Measurements from ENCODE around the gene RTF2. TPM values are rescaled to one million over a fixed set of nuclear protein-coding genes. Genes with fewer than 3 reads are reported as not detected.

The RTF2 gene
- total and polyA plus RNA-seq, 10 donors, result 50.3 to 89.3 (median 76.3) TPM

DNA sequence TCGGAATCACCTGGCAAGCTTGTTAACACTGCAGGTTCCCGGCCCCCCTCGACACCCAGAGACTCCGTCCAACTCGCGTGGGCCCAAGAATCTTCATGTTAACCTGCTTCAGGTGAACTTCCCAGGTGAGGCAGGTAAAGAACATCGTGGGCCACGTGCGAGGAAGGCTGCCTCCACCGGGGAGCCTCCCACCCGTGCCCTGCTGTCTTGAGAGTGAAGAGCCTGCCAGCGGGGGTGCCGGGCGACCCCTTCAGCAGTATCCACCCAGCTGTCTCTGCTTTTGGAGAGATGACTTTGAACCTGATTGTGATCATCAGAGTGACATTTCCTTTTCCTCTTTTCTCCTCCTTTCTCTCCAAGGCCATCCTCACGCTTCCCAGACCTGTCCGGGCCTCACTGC is 22.9 kb upstream of the RTF2 start:
- H3K36me3 ChIP-seq, result peaks cover 0 to 23% (median 1%) of the 10 kb centered on the region in 6 donors
- H3K27me3 ChIP-seq (replicated peaks in 1 of 7), result no peaks in the 10 kb centered on the region
- DNase-seq, result no peak
- no peaks in the 10 kb centered on the region for H3K9me3 ChIP-seq
- H3K27ac ChIP-seq, result no peak overlapping the region
- intact Hi-C loops (cut with DNase I; ENCODE audit: low total_unique reads), result no loop called here
- no peak overlapping the region for H3K4me3 ChIP-seq
- H3K4me1 ChIP-seq, result peaks cover 7 to 36% (median 21%) of the 10 kb centered on the region in 6 donors
- 83 to 94% (median 90%) methylated on average over 16 of the region's 16 CpGs for WGBS, 5 donors
- TF ChIP-seq POLR2A (IDR thresholded peaks at IDR 0.05) (no peak), POLR2AphosphoS5 (IDR thresholded peaks at IDR 0.05) (no peak)
- TF ChIP-seq, protein P1, sequence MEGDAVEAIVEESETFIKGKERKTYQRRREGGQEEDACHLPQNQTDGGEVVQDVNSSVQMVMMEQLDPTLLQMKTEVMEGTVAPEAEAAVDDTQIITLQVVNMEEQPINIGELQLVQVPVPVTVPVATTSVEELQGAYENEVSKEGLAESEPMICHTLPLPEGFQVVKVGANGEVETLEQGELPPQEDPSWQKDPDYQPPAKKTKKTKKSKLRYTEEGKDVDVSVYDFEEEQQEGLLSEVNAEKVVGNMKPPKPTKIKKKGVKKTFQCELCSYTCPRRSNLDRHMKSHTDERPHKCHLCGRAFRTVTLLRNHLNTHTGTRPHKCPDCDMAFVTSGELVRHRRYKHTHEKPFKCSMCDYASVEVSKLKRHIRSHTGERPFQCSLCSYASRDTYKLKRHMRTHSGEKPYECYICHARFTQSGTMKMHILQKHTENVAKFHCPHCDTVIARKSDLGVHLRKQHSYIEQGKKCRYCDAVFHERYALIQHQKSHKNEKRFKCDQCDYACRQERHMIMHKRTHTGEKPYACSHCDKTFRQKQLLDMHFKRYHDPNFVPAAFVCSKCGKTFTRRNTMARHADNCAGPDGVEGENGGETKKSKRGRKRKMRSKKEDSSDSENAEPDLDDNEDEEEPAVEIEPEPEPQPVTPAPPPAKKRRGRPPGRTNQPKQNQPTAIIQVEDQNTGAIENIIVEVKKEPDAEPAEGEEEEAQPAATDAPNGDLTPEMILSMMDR (IDR thresholded peaks at IDR 0.05 in 8 of 11, conservative IDR thresholded peaks at IDR 0.05 in 3 of 11), result no peak

DNA sequence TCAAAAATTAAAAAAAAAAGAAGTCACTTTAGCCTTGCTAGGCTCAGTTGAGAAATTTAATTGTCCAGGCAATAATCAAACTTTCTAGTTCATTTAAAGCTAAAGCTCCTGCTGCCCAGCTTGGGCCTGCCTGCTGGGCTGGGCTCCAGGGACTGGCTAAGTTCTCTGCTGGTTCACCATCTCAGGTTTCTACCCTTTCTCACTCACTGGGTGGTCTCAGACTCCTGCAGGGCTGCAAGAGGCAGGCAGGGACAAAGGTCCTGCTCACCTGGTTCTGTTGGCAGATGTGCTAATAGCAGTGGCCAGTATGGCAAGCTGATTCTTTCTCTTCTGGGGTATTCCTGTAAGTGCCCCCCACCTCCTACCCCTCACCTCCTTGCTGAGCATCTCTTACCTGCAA is 21.2 kb upstream of the RTF2 start:
- DNase-seq, result no peak
- Histone ChIP-seq H3K36me3 (peaks cover 0 to 40% (median 1%) of the 10 kb centered on the region in 6 donors), H3K4me3 (no peak overlapping the region), H3K9me3 (no peaks in the 10 kb centered on the region), H3K27ac (no peak overlapping the region), H3K4me1 (peaks cover under 1 to 19% (median 10%) of the 10 kb centered on the region in 6 donors), H3K27me3 (replicated peaks in 1 of 7) (no peaks in the 10 kb centered on the region)
- TF ChIP-seq POLR2AphosphoS5 (IDR thresholded peaks at IDR 0.05) (no peak), POLR2A (IDR thresholded peaks at IDR 0.05) (no peak)
- TF ChIP-seq, protein P1 (IDR thresholded peaks at IDR 0.05 in 8 of 11, conservative IDR thresholded peaks at IDR 0.05 in 3 of 11), result no peak
- intact Hi-C loops (cut with DNase I; ENCODE audit: low total_unique reads), result no loop called here

DNA sequence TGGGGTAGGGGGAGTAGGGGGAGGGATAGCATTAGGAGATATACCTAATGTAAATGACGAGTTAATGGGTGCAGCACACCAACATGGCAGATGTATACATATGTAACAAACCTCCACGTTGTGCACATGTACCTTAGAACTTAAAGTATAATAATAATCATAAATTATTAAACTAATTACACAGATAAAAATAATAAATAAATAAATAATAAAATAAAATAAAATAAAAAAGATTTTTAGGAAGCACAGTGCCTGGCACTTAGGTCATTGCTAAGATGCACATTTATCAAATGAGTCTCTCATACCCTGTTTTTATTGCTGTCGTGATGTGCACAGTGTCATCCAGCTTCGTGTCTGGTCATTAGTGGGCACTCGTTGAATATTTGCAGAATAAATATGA is 19.0 kb upstream of the RTF2 start:
- Histone ChIP-seq H3K9me3 (no peaks in the 10 kb centered on the region), H3K27ac (no peak overlapping the region), H3K27me3 (replicated peaks in 1 of 7) (no peaks in the 10 kb centered on the region), H3K4me1 (peaks cover 0 to 15% (median 2%) of the 10 kb centered on the region in 6 donors), H3K36me3 (peaks cover 0 to 49% (median 1%) of the 10 kb centered on the region in 6 donors), H3K4me3 (no peak overlapping the region)
- WGBS, 5 donors, result 87 to 96% (median 93%) methylated on average over 5 of the region's 5 CpGs
- intact Hi-C loops (cut with DNase I; ENCODE audit: low total_unique reads), result no loop called here
- no peak for DNase-seq
- TF ChIP-seq POLR2A (IDR thresholded peaks at IDR 0.05) (no peak), POLR2AphosphoS5 (IDR thresholded peaks at IDR 0.05) (no peak)
- TF ChIP-seq, protein P1 (IDR thresholded peaks at IDR 0.05 in 8 of 11, conservative IDR thresholded peaks at IDR 0.05 in 3 of 11), result no peak

DNA sequence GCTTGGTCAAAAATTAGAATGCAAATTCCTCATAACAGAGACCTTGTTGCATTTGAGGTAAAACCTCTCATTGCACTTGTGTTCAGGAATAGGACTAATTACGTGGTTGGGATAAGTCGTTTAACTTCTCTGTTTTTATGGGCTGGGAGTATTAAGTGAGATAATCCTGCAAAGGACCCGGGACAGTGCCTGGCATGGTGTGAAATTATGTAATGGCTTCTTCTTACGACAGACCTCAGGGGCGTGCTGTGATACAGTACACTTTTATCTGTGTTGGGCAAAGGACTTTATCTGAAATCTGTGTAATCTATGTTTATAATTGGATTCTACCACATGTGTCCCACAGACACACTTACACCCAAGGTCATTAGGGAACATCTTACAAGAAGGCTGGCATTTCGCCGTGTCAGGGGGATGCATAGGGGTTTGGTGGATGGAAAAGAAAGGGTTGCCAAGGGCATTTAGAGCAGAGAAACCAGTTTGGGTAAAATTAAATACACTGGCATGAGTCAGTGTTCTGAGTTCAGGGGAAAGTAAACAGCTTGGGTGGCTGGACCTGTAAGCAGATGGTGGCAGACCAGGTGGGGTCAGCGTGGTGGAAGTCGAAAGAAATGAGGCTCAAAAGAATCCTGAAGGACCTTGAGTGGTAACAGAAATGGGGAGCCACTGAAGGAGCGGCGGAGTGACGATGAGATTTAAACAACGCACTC is 17.2 kb upstream of the RTF2 start:
- H3K36me3 ChIP-seq, result peaks cover 0 to 43% (median 1%) of the 10 kb centered on the region in 6 donors
- H3K27ac ChIP-seq, result no peak overlapping the region
- H3K9me3 ChIP-seq, result no peaks in the 10 kb centered on the region
- intact Hi-C loops (cut with DNase I; ENCODE audit: low total_unique reads), result no loop called here
- H3K27me3 ChIP-seq (replicated peaks in 1 of 7), result no peaks in the 10 kb centered on the region
- WGBS, 5 donors, result 75 to 91% (median 85%) methylated on average over 13 of the region's 13 CpGs
- peaks cover 0 to 19% (median 2%) of the 10 kb centered on the region in 6 donors for H3K4me1 ChIP-seq
- no peak overlapping the region for H3K4me3 ChIP-seq
- TF ChIP-seq POLR2A (IDR thresholded peaks at IDR 0.05), result no peak
- no peak for TF ChIP-seq POLR2AphosphoS5 (IDR thresholded peaks at IDR 0.05)
- TF ChIP-seq, protein P1 (IDR thresholded peaks at IDR 0.05 in 8 of 11, conservative IDR thresholded peaks at IDR 0.05 in 3 of 11), result no peak
- DNase-seq, result no peak

All from spleen (tissue), 11 donors.